Suppressor macrophage treated with lipopolysaccharide for 1 hour (primary cell): ENCODE data around the gene ARHGEF28.

ENCODE experiments used
- DNase-seq, 3 donors: peaks; one replicate each; pipeline ENCODE4 v3.0.0-alpha.2; 2020 to 2022

ARHGEF28 gene

GRCh38 chr5:73625944-73626811 lies at the start of gene ARHGEF28:
Gene ARHGEF28, plus strand, starts transcription at chr5:73626196. Its CDS starts 58,656 bp downstream, at chr5:73684852.
- DNase-seq = peak; percentile 47 to 83 (median 55)

DNA sequence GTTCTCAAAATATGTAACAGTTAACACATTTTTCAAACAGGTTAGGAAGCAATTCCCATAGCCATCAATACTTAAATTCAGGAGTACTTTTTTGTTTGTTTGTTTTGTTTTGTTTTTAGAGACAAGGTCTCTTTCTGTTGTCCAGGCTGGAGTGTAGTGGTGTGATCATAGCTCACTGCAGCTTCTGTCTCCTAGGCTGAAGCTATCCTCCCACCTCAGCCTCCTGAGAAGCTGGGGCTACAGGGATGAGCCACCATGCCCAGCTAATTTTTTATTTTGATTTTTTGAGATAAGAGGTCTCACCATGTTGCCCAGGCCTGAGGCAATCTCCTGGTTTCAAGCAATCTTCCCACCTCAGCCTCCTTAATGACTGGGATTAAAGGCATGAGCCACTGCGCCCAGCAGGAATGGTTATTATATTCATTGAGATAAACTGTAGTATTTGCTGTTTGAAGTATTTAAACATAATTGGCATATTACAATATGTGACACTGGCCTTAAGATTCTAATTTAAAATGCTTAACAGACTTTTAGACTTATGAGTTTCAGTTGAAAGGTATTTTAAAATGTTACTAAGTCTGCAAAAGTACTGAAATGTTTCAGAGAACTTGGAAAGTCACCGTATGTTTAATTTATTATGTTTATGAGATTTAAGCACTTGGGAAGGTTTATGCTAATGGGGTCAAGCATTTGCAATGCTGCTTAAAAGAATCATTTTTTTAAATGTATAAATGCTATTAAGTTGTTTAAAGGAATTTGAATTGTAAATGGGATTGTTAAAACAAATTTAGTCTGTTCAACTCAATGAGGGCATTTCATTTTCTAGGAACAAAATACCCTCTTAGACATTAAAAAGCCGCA lies 43.5 kb upstream of the ARHGEF28 start:
- DNase-seq = no peak

DNA sequence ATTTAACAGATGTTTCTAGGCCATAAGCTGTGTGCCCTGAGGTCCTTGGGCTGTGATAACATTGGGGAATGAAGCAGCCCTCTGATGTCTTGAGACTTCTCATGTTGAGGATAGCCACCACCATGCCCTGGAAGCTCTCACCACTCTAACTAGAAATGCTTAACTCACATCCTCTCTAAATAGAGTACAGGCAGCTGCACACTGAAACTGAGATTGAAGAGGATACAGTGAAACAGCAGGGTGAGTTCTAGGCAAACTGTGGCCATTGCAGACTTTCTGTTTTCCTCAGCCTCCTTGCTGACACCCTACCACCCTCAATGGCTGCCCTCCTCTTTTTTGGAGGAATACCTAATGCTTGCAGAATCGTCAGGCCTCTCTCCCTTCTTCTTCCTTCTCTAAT lies 38.1 kb upstream of the ARHGEF28 start:
- no peak for DNase-seq

DNA sequence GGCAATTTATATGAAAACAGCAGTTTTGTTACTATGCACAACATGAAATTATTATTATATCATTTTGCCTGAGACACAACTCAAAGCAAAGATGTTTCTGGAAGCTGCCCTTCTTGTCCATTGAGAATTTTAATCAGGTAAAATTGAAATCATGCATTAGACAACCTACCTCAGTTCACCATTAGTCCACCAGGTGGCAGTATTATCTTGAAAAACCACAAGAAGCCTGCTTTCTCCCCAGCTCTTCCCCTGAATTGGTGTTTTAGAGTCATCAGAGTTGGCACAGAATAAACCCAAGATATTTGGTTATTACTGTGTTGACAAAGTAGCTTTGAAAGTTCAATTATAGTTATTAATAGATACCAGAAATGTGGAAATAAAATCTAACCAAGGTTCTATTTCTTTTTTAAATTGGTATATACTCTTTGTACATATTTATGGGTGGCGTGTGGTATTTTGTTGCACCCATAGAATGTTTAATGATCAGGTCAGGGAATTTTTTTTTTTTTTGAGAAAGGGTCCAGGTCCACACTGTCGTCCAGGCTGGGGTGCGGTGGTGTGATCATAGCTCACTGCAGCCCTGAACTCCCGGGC lies 34.8 kb upstream of the ARHGEF28 start:
- peak; percentile 75 to 81 (median 77) for DNase-seq

- DNase-seq = no peak
Measured at GRCh38 chr5:73591698-73592501, 34.1 kb upstream of the ARHGEF28 start.

- no peak for DNase-seq
Measured at GRCh38 chr5:73592551-73592950, 33.4 kb upstream of the ARHGEF28 start.

DNA sequence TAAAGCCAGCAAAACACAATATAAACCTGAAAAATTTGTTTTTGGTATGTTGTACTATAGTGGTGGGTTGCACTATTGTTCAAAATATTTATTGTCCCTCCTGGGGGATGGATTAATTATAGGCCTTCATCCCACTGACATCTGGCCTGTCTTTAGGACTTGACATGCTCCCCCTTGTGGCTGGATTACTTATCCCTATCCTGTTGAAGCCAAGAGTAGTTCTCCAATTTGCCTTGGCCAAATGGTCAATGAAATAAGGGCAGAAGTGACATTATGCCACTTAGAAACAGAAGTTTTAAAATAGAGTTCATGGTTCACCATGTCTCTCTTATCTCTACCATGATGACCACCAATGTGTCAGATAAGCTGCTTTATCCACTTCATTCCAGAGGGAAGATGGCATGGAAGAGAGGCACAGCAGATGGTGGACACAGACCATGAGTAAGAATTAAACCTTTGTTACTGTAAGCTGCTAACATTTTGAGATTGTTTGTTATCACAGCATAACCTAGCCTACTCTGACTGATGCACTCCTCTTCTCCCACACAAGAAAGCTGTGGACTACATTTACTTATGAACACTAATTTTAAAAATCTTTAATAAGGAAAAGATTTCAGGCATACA lies 29.2 kb upstream of the ARHGEF28 start:
- peak; percentile 63 to 78 (median 69) for DNase-seq

DNA sequence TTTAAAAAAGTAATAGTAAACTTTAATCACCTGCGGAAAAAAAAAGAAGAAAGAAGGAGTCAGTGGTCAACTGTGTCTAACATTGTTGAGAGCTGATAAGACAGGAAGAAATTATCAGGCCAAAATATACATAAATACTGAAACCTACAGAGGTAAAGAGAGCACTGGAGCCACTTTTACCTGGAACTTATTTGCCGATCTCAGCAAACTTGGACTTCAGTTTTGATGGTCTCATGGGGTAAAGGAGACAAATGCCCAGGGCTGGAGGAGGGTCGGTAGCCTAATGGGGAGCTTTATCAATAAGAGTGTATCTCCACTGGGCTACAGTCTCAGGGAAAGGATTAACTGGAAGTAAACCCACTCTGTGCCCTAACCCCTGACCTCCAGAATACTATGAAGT lies 26.6 kb upstream of the ARHGEF28 start:
- DNase-seq = no peak

GRCh38 chr5:73603998-73604397 lies 22.0 kb upstream of the ARHGEF28 start:
- DNase-seq = no peak

- no peak for DNase-seq
Measured at GRCh38 chr5:73605223-73606087, 20.5 kb upstream of the ARHGEF28 start.

GRCh38 chr5:73606206-73606753 lies 19.7 kb upstream of the ARHGEF28 start:
- DNase-seq = no peak

- no peak for DNase-seq
Measured at GRCh38 chr5:73607228-73607627, 18.8 kb upstream of the ARHGEF28 start.

GRCh38 chr5:73612799-73613198 lies 13.2 kb upstream of the ARHGEF28 start:
- DNase-seq = no peak

DNA sequence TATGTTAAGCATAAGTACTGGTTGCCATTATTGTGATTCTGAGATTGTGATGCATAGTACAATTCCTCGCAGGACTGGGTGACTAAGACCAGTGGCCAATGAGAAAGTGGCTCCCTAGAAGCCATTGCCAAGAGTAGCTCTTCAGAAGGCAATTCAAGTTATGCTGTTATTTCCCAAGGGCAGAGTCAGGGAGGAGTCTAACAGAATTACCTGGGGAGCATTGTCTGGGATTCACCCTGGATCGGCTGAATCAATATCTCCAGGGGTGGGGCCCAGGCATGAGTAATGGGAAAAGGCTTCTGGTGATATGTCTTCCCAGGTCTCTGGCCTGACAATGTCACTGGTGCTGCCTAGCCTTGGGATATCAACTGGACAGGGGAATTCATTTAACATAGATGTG lies 10.9 kb upstream of the ARHGEF28 start:
- DNase-seq = no peak

GRCh38 chr5:73615947-73616346 lies 10.0 kb upstream of the ARHGEF28 start:
- DNase-seq = no peak

GRCh38 chr5:73617510-73618279 lies 8.3 kb upstream of the ARHGEF28 start:
- no peak for DNase-seq

GRCh38 chr5:73619606-73620333 lies 6.2 kb upstream of the ARHGEF28 start:
- DNase-seq = no peak

GRCh38 chr5:73620334-73620687 lies 5.7 kb upstream of the ARHGEF28 start:
- DNase-seq = no peak

GRCh38 chr5:73623060-73623459 lies 2.9 kb upstream of the ARHGEF28 start:
- DNase-seq = no peak
